ENCODE results near the gene RNF7. TPM values are rescaled to one million over a fixed set of nuclear protein-coding genes. Genes with fewer than 3 reads are reported as not detected.

Gene RNF7
- total RNA-seq, 1 experiment from 2014 or later, result 126 TPM

DNA sequence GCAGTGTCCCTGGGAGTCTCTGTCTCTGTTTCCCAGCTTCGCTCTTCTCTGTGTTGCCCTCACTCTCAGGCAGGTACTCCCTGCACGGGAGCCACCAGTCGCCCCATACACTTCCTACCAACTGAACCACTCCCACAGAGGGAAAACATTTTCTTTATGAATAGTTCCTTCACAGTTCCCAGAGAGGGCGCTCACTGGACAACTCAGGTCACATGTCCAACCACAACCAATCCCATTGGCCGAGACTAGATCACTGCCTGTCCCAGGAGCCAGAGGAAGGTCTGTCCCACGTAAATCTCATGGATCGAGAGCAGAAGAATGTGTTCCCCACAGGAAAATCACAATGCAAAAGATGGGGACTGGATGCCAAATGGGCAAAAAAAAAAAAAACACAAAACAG lies 51.2 kb downstream of the RNF7 start:
- H3K9me3 Mint-ChIP-seq, result no peaks in the 10 kb centered on the region
- H3T11ph ChIP-seq (ENCODE audit: low read length), result no peak overlapping the region
- H3K4me2 ChIP-seq (ENCODE audit: insufficient read depth, insufficient read length, low read length), result no peak overlapping the region
- H3K9ac ChIP-seq (ENCODE audit: extremely low read depth, insufficient read length, low read length), result no peak overlapping the region
- H3K79me1 ChIP-seq (ENCODE audit: insufficient read depth, low read depth, low read length, poor library complexity, severe bottlenecking), result no peaks in the 10 kb centered on the region
- no peak overlapping the region for H4K5ac ChIP-seq (ENCODE audit: insufficient read length, low read depth, low read length)
- no peak overlapping the region for H3K27ac Mint-ChIP-seq
- DNase-seq, result no peak
- H3K79me2 ChIP-seq (ENCODE audit: insufficient read depth, low read length), result no peaks in the 10 kb centered on the region
- H3K27ac ChIP-seq (ENCODE audit: insufficient read length, low read depth, low read length), result no peak overlapping the region
- no peak overlapping the region for H2AK5ac ChIP-seq (ENCODE audit: insufficient read length, low read length)
- no peaks in the 10 kb centered on the region for H4K20me1 ChIP-seq (ENCODE audit: control insufficient read depth, insufficient read depth, insufficient read length)
- no peak overlapping the region for H3K4me3 Mint-ChIP-seq
- H2BK15ac ChIP-seq (ENCODE audit: low read depth, low read length), result no peak overlapping the region
- TF ChIP-seq, protein P1, sequence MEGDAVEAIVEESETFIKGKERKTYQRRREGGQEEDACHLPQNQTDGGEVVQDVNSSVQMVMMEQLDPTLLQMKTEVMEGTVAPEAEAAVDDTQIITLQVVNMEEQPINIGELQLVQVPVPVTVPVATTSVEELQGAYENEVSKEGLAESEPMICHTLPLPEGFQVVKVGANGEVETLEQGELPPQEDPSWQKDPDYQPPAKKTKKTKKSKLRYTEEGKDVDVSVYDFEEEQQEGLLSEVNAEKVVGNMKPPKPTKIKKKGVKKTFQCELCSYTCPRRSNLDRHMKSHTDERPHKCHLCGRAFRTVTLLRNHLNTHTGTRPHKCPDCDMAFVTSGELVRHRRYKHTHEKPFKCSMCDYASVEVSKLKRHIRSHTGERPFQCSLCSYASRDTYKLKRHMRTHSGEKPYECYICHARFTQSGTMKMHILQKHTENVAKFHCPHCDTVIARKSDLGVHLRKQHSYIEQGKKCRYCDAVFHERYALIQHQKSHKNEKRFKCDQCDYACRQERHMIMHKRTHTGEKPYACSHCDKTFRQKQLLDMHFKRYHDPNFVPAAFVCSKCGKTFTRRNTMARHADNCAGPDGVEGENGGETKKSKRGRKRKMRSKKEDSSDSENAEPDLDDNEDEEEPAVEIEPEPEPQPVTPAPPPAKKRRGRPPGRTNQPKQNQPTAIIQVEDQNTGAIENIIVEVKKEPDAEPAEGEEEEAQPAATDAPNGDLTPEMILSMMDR (conservative IDR thresholded peaks at IDR 0.05), result peak; percentile 17; the same call in 1 of the 3 replicates
- no peak overlapping the region for H2BK20ac ChIP-seq (ENCODE audit: low read depth, low read length, poor library complexity, severe bottlenecking)
- no CpG with 5 or more reads among the region's 7 CpGs for WGBS (ENCODE audit: extremely low coverage, insufficient read length, low lambda C conversion rate)
- H2AFZ ChIP-seq (ENCODE audit: low read length), result no peak overlapping the region
- H3K36me3 Mint-ChIP-seq (ENCODE audit: insufficient read depth in 1 of 3, low read depth in 3 of 3), result no peaks in the 10 kb centered on the region
- no peak overlapping the region for H3K23ac ChIP-seq (ENCODE audit: insufficient read length, low read depth, low read length)
- no peak overlapping the region for H3K14ac ChIP-seq (ENCODE audit: insufficient read depth, low read length)
- no peak overlapping the region for H3K18ac ChIP-seq (ENCODE audit: insufficient read length, low read depth, low read length)
- H3K23me2 ChIP-seq (ENCODE audit: insufficient read length, low read depth, low read length, poor library complexity, severe bottlenecking), result no peaks in the 10 kb centered on the region
- H4K91ac ChIP-seq (ENCODE audit: insufficient read length, low read depth, low read length), result no peak overlapping the region
- no peak overlapping the region for H2BK12ac ChIP-seq (ENCODE audit: insufficient read length, low read depth, low read length)
- H3K9me3 ChIP-seq (ENCODE audit: control insufficient read depth, low read depth, low read length), result no peaks in the 10 kb centered on the region
- H3K27me3 Mint-ChIP-seq (ENCODE audit: low read depth), result no peaks in the 10 kb centered on the region; the same call in none of the 2 replicates
- no peak overlapping the region for H3K4ac ChIP-seq (ENCODE audit: low read depth, low read length)
- no peak overlapping the region for H2BK120ac ChIP-seq (ENCODE audit: low read depth, low read length, poor library complexity, severe bottlenecking)
- no peaks in the 10 kb centered on the region for H3K4me1 ChIP-seq (ENCODE audit: insufficient read depth, low read length)
- no peaks in the 10 kb centered on the region for H3K27me3 ChIP-seq (ENCODE audit: insufficient read depth, low read length)
- peaks cover 0 to 4% of the 10 kb centered on the region in 2 experiments; a peak in 2 of 4 replicates for H3K4me1 Mint-ChIP-seq
- H2BK5ac ChIP-seq (ENCODE audit: insufficient read length, low read length), result no peak overlapping the region
- H4K8ac ChIP-seq (replicated peaks; ENCODE audit: insufficient read length, low read depth, low read length), result no peak overlapping the region
- no peak overlapping the region for H3K56ac ChIP-seq (ENCODE audit: insufficient read length, low read depth, low read length)
